ENCODE results near the gene CALU.

CALU gene

DNA sequence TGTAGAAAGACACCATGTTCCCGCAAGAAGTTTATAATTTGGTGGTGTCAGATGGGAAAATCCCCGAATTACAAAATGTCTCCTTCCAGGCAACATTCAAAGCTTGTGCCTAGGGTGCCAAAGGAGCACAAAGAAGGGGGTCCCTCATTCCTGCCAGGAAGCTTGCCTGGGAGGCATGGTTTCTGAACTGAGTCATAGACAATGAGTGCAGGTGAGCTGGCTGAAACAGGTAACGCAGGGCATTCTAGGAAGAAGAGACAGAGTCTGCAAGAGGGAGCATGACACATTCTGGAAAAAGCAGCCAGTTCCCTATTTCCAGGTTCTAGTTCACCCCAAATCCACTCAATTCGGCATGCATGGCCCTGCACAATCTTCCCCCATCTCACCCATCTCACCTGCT, 11.9 kb upstream of the CALU start:
- no peak for DNase-seq (ENCODE audit: low read depth)
- no peak overlapping the region for H3K4me3 ChIP-seq (ENCODE audit: control insufficient read depth, low read depth, low read length)
- no peak for TF ChIP-seq CTCF (IDR thresholded peaks at IDR 0.05; ENCODE audit: control insufficient read depth, insufficient read depth, low read depth, low read length, missing control alignments)

DNA sequence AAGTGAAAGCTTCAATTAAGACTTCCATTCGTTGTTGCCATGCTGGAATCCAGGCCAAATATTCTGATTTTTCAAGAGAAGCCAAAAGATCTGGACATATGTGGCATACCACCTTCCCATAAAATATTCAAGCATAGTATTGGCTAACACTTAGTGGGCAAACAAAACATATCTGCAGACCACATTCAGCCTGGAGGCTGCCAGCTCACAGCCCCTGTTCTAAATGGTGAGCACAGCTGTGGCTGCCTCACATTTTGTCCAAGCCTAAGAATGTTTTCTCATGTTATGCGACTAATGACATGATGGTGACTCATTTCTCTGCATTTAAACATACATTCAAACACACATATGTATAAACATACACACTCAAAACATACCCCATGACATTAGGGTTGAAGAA, 10.6 kb upstream of the CALU start:
- TF ChIP-seq CTCF (IDR thresholded peaks at IDR 0.05; ENCODE audit: control insufficient read depth, insufficient read depth, low read depth, low read length, missing control alignments): no peak
- H3K4me3 ChIP-seq (ENCODE audit: control insufficient read depth, low read depth, low read length): no peak overlapping the region
- no peak for DNase-seq (ENCODE audit: low read depth)

DNA sequence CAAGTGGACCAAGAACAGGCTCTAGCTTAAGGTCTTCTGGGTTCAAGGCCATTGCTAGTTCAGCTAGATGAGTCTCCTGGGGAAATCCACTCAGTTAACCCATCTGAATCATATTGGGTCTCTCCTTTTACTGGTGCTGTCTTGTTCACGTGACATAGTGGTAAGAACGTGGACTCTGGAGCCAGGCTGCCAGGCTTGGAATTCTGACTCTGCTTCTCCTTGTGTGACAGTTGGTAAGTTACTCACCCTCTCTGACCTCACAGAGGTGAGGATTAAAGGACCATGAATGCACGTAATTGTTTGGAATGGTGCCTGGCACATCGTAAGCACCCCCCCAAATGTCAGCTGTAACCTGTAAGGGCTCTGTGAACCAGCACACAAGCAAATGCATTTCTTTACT, 9.7 kb upstream of the CALU start:
- no peak for DNase-seq (ENCODE audit: low read depth)
- no peak for TF ChIP-seq CTCF (IDR thresholded peaks at IDR 0.05; ENCODE audit: control insufficient read depth, insufficient read depth, low read depth, low read length, missing control alignments)
- no peak overlapping the region for H3K4me3 ChIP-seq (ENCODE audit: control insufficient read depth, low read depth, low read length)

GRCh38 chr7:128731184-128731583, 8.0 kb upstream of the CALU start:
- TF ChIP-seq CTCF (IDR thresholded peaks at IDR 0.05; ENCODE audit: control insufficient read depth, insufficient read depth, low read depth, low read length, missing control alignments): no peak
- no peak overlapping the region for H3K4me3 ChIP-seq (ENCODE audit: control insufficient read depth, low read depth, low read length)
- DNase-seq (ENCODE audit: low read depth): no peak

DNA sequence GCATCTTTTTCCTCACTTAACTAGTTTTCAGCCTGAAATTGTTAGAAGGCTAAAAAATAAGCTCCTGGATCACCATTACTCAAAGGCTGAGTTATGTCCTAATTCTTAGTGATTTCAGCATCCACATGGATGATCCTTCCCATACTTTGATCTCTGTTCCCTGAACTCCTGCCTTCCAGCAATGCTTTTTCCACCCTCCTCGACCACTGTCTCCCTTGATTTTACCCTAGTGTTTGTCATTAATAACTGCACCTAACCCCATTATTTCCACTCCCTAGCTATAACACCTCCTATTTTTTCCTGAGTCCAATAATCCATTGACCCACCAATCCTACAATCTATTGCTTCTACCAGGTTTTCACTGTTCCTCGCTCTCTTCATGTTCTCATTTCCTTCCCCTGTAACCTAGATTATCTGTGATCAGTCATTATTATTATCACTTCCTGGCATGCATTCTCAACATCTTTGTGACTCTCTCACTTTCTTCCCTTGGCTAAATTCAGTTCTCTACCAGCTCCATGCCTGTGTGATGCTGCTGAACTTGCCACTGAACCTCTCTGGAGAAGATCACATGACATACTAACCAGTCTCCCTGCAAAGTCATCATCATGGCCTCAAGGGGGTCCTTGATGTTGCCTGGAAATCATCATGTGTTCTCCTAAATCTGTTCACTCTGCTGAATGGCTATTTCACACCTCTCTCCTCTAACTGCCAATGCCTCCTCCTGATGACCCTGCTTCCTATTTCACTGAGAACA, 6.5 kb upstream of the CALU start:
- no peak for DNase-seq (ENCODE audit: low read depth)
- TF ChIP-seq CTCF (IDR thresholded peaks at IDR 0.05; ENCODE audit: control insufficient read depth, insufficient read depth, low read depth, low read length, missing control alignments): no peak
- H3K4me3 ChIP-seq (ENCODE audit: control insufficient read depth, low read depth, low read length): no peak overlapping the region

- no peak for DNase-seq (ENCODE audit: low read depth)
- TF ChIP-seq CTCF (IDR thresholded peaks at IDR 0.05; ENCODE audit: control insufficient read depth, insufficient read depth, low read depth, low read length, missing control alignments): no peak
- no peak overlapping the region for H3K4me3 ChIP-seq (ENCODE audit: control insufficient read depth, low read depth, low read length)
Measured at GRCh38 chr7:128733278-128733645, 5.9 kb upstream of the CALU start.

All from AG09309 (cell line).